ENCODE data around the gene BRD1. TPM values are rescaled to one million over a fixed set of nuclear protein-coding genes. Genes with fewer than 3 reads are reported as not detected.

Gene BRD1
- total and polyA plus RNA-seq, 7 experiments from 2014 or later = 2.8 to 130 (median 84.5) TPM

DNA sequence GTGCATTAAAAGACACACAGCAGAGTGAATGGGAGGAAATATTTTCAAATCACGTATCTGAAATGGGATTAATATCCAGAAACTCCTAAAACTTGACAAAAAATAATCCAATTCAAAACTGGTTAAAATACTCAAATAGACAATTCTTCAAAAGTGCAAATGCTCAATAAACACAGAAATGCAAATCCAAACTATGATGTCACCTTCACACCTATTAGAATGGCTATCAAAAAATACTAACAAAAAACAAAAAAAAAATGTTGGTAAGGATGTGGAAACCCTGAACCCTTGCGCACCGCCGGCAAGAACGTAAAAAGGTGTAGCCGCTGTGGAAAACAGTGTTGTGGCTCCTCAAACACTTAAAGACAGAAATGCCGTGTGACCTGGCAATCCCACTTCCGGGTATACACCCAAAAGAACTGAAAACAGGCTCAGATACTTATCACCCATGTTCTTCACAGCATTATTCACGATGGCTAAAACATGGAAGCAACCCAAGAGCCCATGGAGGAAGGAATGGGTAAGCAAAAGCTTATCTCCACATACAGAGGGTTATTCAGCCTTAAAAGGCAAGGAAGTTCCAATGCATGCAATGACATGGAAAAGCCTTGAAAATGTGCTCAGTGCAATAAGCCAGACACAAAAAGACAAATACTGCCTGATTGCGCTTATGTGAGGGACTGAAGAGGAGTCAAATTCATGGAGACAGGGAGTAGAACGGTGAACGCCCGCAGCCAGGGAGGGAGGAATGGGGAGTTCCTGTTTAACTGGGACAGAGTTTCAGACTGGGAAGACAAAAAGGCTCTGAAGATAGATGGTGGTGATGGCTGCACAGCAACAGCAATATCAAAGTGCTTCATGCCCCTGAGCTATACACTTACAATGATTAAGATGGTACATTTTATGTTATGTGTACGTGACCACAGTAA is 19.6 kb downstream of the BRD1 start:
- H3K9me3 ChIP-seq (ENCODE audit: control insufficient read depth in 2 of 3, low read length in 3 of 3) = no peaks in the 10 kb centered on the region
- H3K36me3 Mint-ChIP-seq = peaks cover 0 to 34% (median 13%) of the 10 kb centered on the region in 5 donors
- no peak overlapping the region for H3K4me3 ChIP-seq (ENCODE audit: low read length)
- H3K27me3 Mint-ChIP-seq = no peaks in the 10 kb centered on the region
- peaks cover 58 to 91% (median 76%) of the 10 kb centered on the region in 7 donors for H3K4me1 Mint-ChIP-seq
- POLR2A ChIA-PET = interaction anchor here (0.6 to 3.3 kb wide), 9 partner anchors 11 to 731 kb away, joined by 3 to 22 read pairs (median 5); partner anchors contain the start of gene BRD1
- peaks cover 0 to 12% (median 0%) of the 10 kb centered on the region in 3 experiments for H3K36me3 ChIP-seq (ENCODE audit: control insufficient read depth in 2 of 3, insufficient read depth in 3 of 3, low read length in 3 of 3)
- DNase-seq (peak in 7 of 9 donors; percentile 64 to 85 (median 78)), ATAC-seq (peak; percentile 76)
- H3K27me3 ChIP-seq (ENCODE audit: control insufficient read depth in 2 of 2, insufficient read depth in 2 of 2, low read length in 2 of 2) = no peaks in the 10 kb centered on the region
- intact Hi-C loops (cut with micrococcal nuclease) = loop anchor here (1.0 to 5.0 kb wide), 6 partner anchors 19 to 110 kb away; partner anchors contain the start of genes ZBED4 (in 2 of the 2), ALG12 (in 1 of the 2), BRD1 (in 1 of the 2) and CRELD2 (in 1 of the 2)
- H3K9me3 Mint-ChIP-seq = no peaks in the 10 kb centered on the region
- H3K4me1 ChIP-seq (ENCODE audit: control insufficient read depth in 2 of 2, insufficient read depth in 2 of 2, low read length in 2 of 2) = peaks cover 24 to 55% of the 10 kb centered on the region in 2 donors
- H3K27ac Mint-ChIP-seq = peak overlapping the region; percentile 78 to 98 (median 91)
- CTCF ChIA-PET = interaction anchor here (0.6 to 0.9 kb wide), 2 partner anchors 13 to 76 kb away, joined by 3 read pairs; no protein-coding TSS in a partner anchor
- peak overlapping the region; percentile 61 to 81 (median 68) for H3K4me3 Mint-ChIP-seq
- peak overlapping the region; percentile 43 for H3K27ac ChIP-seq (ENCODE audit: low read depth, low read length)

DNA sequence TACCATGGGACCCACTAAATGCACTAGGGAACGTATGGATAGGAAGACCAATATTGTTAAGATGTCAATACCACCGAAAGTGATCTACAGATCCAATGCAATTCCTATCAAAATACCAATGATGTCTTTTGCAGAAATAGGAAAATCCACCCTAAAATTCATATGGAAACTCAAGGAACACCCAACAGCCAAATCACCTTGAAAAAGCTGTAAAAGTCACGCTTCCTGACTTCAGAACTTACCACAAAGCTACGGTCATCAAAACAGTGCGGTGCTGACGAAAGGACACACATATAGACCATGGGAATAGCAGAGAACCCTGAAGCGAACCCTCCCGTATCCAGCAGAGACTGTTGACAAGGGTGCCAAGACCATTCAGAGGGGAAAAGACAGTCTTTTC is 20.5 kb downstream of the BRD1 start:
- peak overlapping the region in 9 of 10 donors; percentile 61 to 81 (median 68) for H3K4me3 Mint-ChIP-seq
- H3K36me3 Mint-ChIP-seq = peaks cover 0 to 34% (median 13%) of the 10 kb centered on the region in 5 donors
- peaks cover 57 to 89% (median 70%) of the 10 kb centered on the region in 7 donors for H3K4me1 Mint-ChIP-seq
- intact Hi-C loops (cut with micrococcal nuclease) = loop anchor here in 1 of 2 donors (5.0 kb wide), 1 partner anchor 40 kb away; no protein-coding TSS in a partner anchor
- ATAC-seq (no peak), DNase-seq (no peak)
- ChIA-PET CTCF (no interaction called here), POLR2A (interaction anchor here (0.7 to 2.8 kb wide), 6 partner anchors 12 to 108 kb away, joined by 3 to 11 read pairs (median 4); no protein-coding TSS in a partner anchor)
- Histone ChIP-seq H3K4me1 (ENCODE audit: control insufficient read depth in 2 of 2, insufficient read depth in 2 of 2, low read length in 2 of 2) (peaks cover 28 to 55% of the 10 kb centered on the region in 2 donors), H3K27ac (ENCODE audit: low read depth, low read length) (peak overlapping the region; percentile 43), H3K9me3 (ENCODE audit: control insufficient read depth in 2 of 3, low read length in 3 of 3) (no peaks in the 10 kb centered on the region), H3K4me3 (ENCODE audit: low read length) (no peak overlapping the region), H3K27me3 (ENCODE audit: control insufficient read depth in 2 of 2, insufficient read depth in 2 of 2, low read length in 2 of 2) (no peaks in the 10 kb centered on the region), H3K36me3 (ENCODE audit: control insufficient read depth in 2 of 3, insufficient read depth in 3 of 3, low read length in 3 of 3) (peaks cover 0 to 18% (median 4%) of the 10 kb centered on the region in 3 experiments)
- H3K27me3 Mint-ChIP-seq = no peaks in the 10 kb centered on the region
- no peaks in the 10 kb centered on the region for H3K9me3 Mint-ChIP-seq
- H3K27ac Mint-ChIP-seq = peak overlapping the region; percentile 78 to 98 (median 91)

DNA sequence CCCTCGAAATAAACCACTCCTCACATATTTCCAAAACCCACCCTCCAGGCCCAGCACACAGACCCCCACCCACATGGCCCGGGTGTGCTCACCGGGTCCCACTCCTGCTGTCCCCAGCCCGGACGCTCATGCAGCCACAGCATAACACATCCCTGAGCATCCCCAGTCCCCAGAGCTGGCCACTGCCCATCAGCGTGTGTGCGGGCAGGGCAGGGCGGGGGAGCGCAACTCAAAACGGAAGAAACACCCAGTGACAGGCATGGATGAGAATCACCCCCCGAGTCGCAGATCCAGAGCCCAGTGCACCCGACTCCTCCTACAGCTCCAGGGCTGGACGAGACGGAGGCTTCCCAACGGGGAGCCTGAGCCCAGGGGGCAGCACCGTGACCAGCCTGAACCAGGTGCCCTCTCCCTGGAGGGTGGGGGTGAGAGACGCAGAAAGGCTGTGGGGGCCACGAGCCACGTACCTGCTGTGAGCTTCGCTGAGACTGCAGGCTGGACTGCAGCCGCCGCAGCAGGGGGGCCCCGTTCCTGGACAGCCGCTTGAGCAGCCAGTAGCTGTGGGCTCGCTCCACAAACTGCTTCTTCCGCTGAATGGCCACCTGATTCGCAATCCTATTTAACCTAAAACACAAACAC is 23.8 kb downstream of the BRD1 start:
- no peak for DNase-seq
- Mint-ChIP-seq H3K27ac (peak overlapping the region in 6 of 9 donors; percentile 51 to 85 (median 72)), H3K27me3 (no peaks in the 10 kb centered on the region), H3K36me3 (peaks cover 0 to 29% (median 0%) of the 10 kb centered on the region in 5 donors), H3K9me3 (no peaks in the 10 kb centered on the region), H3K4me1 (peaks cover 43 to 80% (median 58%) of the 10 kb centered on the region in 7 donors), H3K4me3 (peak overlapping the region in 1 of 10 donors; percentile 40)
- Histone ChIP-seq H3K27me3 (ENCODE audit: control insufficient read depth in 2 of 2, insufficient read depth in 2 of 2, low read length in 2 of 2) (no peaks in the 10 kb centered on the region), H3K36me3 (ENCODE audit: control insufficient read depth in 2 of 3, insufficient read depth in 3 of 3, low read length in 3 of 3) (peaks cover 0 to 50% (median 4%) of the 10 kb centered on the region in 3 experiments), H3K4me1 (ENCODE audit: control insufficient read depth in 2 of 2, insufficient read depth in 2 of 2, low read length in 2 of 2) (peaks cover 22 to 38% of the 10 kb centered on the region in 2 donors), H3K9me3 (ENCODE audit: control insufficient read depth in 2 of 3, low read length in 3 of 3) (no peaks in the 10 kb centered on the region), H3K27ac (ENCODE audit: low read depth, low read length) (no peak overlapping the region), H3K4me3 (ENCODE audit: low read length) (no peak overlapping the region)
- no peak for ATAC-seq
- ChIA-PET POLR2A (interaction anchor here (0.7 to 1.0 kb wide), 3 partner anchors 14 to 39 kb away, joined by 3 read pairs; no protein-coding TSS in a partner anchor), CTCF (no interaction called here)
- intact Hi-C loops (cut with micrococcal nuclease) = no loop called here

DNA sequence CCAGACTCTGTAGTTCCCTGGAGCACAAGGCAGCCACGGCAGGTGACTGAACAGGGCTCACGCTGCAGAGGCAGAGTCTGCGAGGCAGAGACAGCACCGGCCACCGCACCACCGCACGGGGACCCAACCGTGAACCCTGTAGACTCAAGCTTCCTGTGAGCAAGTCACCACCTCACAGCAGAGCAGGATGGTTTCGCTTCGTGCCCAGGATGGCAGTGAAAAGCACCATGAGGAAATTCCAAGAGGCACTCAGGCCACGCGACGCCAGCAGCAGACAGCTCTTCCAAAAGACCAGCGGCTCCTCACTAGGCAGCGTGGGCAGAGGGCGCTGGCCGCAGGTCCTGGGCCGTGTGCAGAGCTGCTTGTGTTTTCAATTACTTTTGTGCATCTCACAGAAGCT is 24.5 kb downstream of the BRD1 start:
- H3K27me3 Mint-ChIP-seq = no peaks in the 10 kb centered on the region
- peaks cover 36 to 73% (median 51%) of the 10 kb centered on the region in 7 donors for H3K4me1 Mint-ChIP-seq
- Histone ChIP-seq H3K9me3 (ENCODE audit: control insufficient read depth in 2 of 3, low read length in 3 of 3) (no peaks in the 10 kb centered on the region), H3K4me3 (ENCODE audit: low read length) (no peak overlapping the region), H3K4me1 (ENCODE audit: control insufficient read depth in 2 of 2, insufficient read depth in 2 of 2, low read length in 2 of 2) (peaks cover 17 to 31% of the 10 kb centered on the region in 2 donors), H3K27me3 (ENCODE audit: control insufficient read depth in 2 of 2, insufficient read depth in 2 of 2, low read length in 2 of 2) (no peaks in the 10 kb centered on the region), H3K27ac (ENCODE audit: low read depth, low read length) (no peak overlapping the region), H3K36me3 (ENCODE audit: control insufficient read depth in 2 of 3, insufficient read depth in 3 of 3, low read length in 3 of 3) (peaks cover 2 to 57% (median 4%) of the 10 kb centered on the region in 3 experiments)
- intact Hi-C loops (cut with micrococcal nuclease) = no loop called here
- H3K27ac Mint-ChIP-seq = peak overlapping the region in 4 of 9 donors; percentile 24 to 79 (median 54)
- ATAC-seq (no peak), DNase-seq (no peak)
- peaks cover 0 to 26% (median 0%) of the 10 kb centered on the region in 5 donors for H3K36me3 Mint-ChIP-seq
- no peaks in the 10 kb centered on the region for H3K9me3 Mint-ChIP-seq
- ChIA-PET POLR2A (interaction anchor here (0.5 to 1.0 kb wide), 3 partner anchors 9 to 18 kb away, joined by 3 read pairs; no protein-coding TSS in a partner anchor), CTCF (no interaction called here)
- peak overlapping the region in 1 of 10 donors; percentile 5 for H3K4me3 Mint-ChIP-seq

DNA sequence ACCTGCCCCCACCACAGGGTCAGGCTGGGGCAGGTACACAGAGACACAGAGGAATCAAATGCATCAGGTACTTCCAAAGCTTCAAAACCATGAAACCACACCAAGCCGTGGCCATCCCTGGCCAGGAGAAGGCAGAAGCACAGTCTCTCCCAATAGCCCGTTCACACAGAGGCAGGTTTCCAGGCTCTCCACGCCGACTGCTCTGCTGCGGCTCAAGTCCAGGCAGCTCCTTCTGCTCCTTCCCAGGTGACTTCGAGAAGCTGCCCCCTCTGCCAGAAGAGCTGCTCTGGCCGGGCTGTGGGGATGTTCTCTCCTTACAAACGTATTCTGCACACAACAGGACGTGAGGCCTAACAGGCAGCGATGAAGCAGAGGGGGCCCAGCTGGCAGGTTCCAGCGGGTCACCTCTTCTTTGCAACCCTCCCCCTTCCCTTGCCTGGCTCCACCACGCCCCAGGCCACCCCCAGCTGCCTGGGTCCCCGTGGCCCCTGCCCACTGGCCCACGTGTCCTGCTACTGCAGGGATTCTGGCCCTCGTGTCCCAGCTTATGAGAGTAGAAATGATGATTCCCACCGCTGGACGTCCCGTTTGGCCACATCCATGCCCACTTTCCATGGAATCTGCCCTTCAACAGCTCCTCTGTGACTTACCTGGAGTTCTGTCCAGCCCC is 26.1 kb downstream of the BRD1 start:
- DNase-seq = no peak
- CTCF ChIA-PET = no interaction called here
- H3K4me1 ChIP-seq (ENCODE audit: control insufficient read depth in 2 of 2, insufficient read depth in 2 of 2, low read length in 2 of 2) = peaks cover 6 to 18% of the 10 kb centered on the region in 2 donors
- no peaks in the 10 kb centered on the region for H3K9me3 ChIP-seq (ENCODE audit: control insufficient read depth in 2 of 3, low read length in 3 of 3)
- no peak overlapping the region for H3K4me3 ChIP-seq (ENCODE audit: low read length)
- peaks cover 20 to 57% (median 39%) of the 10 kb centered on the region in 7 donors for H3K4me1 Mint-ChIP-seq
- H3K27me3 ChIP-seq (ENCODE audit: control insufficient read depth in 2 of 2, insufficient read depth in 2 of 2, low read length in 2 of 2) = no peaks in the 10 kb centered on the region
- POLR2A ChIA-PET = interaction anchor here (0.5 to 1.0 kb wide), 2 partner anchors 13 to 33 kb away, joined by 3 read pairs; no protein-coding TSS in a partner anchor
- H3K27ac ChIP-seq (ENCODE audit: low read depth, low read length) = no peak overlapping the region
- intact Hi-C loops (cut with micrococcal nuclease) = no loop called here
- peak overlapping the region in 2 of 10 donors; percentile 23 to 44 for H3K4me3 Mint-ChIP-seq
- no peaks in the 10 kb centered on the region for H3K9me3 Mint-ChIP-seq
- H3K27me3 Mint-ChIP-seq = no peaks in the 10 kb centered on the region
- ATAC-seq = no peak
- H3K27ac Mint-ChIP-seq = peak overlapping the region in 5 of 9 donors; percentile 36 to 73 (median 56)
- peaks cover 6 to 73% (median 12%) of the 10 kb centered on the region in 3 experiments for H3K36me3 ChIP-seq (ENCODE audit: control insufficient read depth in 2 of 3, insufficient read depth in 3 of 3, low read length in 3 of 3)
- peaks cover 0 to 42% (median 6%) of the 10 kb centered on the region in 5 donors for H3K36me3 Mint-ChIP-seq
